Hepatic stellate cell (primary cell): Measurements from ENCODE around the gene TUBB2A.
"Not testable (repeated sequence)": the region's sequence is repeated elsewhere in the genome, so short reads cannot be mapped to it uniquely, and the experiment has no call there.

ENCODE experiments used
- DNase-seq: peaks from one replicate; pipeline ENCODE4 v3.0.0; 2011; ENCODE audit warnings: low spot score

The TUBB2A gene

DNA sequence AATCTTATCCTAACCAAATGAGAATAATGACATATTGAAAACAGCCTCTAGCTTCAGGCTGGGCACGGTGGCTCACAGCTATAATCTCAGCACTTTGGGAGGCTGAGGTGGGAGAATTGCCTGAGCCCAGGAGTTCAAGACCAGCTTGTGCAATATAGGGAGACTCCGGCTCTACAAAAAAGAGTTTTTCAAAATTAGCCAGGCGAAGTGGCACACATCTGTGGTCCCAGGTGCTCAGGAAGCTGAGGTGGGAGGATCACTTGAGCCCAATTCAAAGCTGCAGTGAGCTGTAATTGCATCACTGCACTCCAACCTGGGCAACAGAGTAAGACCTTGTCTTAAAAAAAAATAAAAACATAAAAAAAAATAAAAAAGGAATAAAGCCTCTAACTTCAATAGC, 4.7 kb downstream of the TUBB2A start:
- DNase-seq = no peak

- no peak for DNase-seq
Measured at GRCh38 chr6:3151691-3152090, 5.7 kb downstream of the TUBB2A start.

- DNase-seq = no peak
Measured at GRCh38 chr6:3147914-3148757, 9.2 kb downstream of the TUBB2A start.

- no peak for DNase-seq
Measured at GRCh38 chr6:3144571-3144970, 12.8 kb downstream of the TUBB2A start.

GRCh38 chr6:3143158-3143557, 14.2 kb downstream of the TUBB2A start:
- DNase-seq = no peak

- DNase-seq = no peak
Measured at GRCh38 chr6:3142536-3142935, 14.8 kb downstream of the TUBB2A start.

DNA sequence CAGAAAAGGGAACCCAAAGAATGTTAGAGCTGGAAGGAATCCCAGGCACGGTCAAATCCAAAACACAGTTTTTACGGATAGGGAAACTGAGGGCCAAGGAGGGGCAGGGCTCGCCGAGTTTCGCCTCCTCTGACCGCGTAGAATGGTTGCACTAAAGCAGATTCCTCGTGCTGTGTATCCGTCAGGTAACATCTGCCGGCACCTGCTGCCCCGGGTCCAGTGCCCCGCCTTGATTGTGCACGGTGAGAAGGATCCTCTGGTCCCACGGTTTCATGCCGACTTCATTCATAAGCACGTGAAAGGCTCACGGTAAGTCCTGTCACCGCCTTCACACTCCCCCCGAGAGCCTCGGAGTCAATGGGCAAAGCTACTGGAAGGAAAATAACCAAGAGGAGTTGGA, 17.1 kb downstream of the TUBB2A start:
- DNase-seq = no peak

GRCh38 chr6:3139090-3139903, 18.0 kb downstream of the TUBB2A start:
- no peak for DNase-seq

DNA sequence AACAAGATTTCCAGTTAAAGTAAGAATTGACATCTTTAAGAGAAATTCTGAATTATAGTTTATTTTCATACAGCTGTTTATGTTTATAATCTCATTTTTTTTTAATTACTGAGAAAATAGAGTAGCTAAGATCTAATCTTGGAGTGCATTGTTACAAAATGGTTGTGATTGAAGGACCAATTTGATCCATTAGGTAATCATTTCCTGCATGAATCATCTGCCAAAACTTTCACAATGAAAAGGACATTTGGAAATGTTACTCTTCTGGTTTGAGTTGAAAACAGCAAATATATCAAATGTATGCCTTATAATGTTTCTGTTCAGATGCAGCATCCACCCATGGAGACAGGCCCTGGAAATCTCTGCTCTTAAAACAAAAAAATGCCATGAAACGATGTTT, 19.0 kb downstream of the TUBB2A start:
- no peak for DNase-seq

DNA sequence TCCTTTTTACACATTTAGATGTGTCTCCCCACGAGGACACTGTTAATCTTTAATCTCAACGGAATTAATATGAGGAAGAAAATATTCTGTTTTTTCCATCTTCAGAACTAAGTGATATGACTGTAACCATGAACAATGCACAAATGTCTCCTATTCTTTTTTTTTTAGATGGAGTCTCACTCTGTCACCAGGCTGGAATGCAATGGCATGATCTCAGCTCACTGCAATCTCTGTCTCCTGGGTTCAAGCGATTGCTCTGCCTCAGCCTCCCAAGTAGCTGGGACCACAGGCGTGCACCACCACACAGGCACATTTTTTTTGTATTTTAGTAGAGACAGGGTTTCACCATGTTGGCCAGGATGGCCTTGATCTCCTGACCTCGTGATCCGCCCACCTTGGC, 19.5 kb downstream of the TUBB2A start:
- DNase-seq = not testable (repeated sequence)

GRCh38 chr6:3137057-3137777, 20.1 kb downstream of the TUBB2A start:
- DNase-seq = no peak

DNA sequence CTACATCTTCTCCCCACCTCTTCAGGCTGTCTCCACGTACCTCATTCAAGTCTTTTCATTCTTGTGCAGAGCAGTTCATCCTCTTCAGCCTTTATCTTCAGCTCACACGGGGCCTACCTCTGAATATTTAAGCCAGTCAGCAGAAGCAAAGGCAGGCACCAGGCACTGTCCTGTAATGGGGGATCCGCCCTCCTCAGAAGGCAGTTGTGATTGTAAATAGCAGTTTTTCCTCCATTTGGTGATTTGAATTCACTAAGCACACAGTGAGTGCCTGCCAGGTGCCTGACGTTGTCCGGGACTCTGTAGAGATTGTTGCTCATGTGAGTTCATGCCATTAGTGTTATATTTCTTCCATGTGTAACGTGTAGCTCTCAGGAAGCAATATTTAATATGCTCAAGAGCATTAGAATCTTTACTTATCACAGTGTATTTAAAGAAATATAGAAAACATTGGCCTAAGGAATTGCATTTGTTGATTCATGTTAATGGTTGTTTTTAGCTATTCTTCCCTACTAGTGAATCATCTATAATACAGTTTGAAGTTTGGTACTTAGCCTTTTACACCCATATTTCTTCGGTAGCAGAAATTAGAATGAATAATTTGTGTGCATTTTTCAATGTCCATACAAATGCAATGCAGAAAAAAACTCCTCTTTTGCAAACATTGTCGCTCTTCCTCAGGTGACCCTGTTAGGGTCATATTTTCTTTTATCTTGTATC, 20.9 kb downstream of the TUBB2A start:
- no peak for DNase-seq

- DNase-seq = no peak
Measured at GRCh38 chr6:3135668-3136291, 21.6 kb downstream of the TUBB2A start.

DNA sequence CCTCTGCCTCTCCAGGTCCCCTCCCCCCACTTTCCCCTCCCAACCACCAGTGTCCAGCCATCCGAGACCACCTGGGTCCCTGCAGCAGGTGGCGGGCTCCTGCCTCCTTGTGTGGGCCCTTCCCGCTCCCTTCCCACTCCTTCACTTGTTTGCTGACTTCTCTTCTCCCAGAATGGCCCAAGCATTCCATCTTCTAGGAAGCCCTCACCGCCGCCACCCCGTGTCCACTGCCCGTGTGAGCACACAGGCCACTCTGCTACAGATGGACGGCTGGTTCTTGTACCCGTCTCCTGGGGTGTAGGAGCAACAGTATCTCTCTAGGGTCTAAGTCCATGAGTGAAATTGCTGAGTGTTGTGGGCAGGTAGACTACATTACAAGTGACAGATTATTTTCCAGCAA, 23.8 kb downstream of the TUBB2A start:
- DNase-seq = no peak

DNA sequence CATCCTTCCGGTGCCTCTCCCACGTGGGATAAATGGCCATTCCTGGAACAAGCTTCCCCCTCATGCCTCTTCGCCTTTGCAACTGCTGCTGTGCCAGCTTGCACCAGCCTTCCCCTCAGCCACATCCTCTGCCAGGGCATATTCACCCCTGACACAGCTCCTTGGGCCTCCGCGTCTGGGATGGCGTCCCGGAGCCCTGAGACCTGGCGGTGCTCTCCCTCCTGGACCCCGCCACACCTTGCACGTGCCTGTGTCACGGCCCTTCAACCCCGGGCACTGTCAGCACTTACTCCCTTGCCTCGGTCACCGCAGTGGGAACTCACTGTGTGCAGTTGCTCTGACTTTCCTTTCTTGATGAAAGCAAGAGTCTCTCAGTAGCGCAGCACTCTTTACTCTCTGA, 25.6 kb downstream of the TUBB2A start:
- DNase-seq = no peak

- DNase-seq = no peak
Measured at GRCh38 chr6:3128356-3129108, 28.8 kb downstream of the TUBB2A start.

- no peak for DNase-seq
Measured at GRCh38 chr6:3125815-3126214, 31.5 kb downstream of the TUBB2A start.

DNA sequence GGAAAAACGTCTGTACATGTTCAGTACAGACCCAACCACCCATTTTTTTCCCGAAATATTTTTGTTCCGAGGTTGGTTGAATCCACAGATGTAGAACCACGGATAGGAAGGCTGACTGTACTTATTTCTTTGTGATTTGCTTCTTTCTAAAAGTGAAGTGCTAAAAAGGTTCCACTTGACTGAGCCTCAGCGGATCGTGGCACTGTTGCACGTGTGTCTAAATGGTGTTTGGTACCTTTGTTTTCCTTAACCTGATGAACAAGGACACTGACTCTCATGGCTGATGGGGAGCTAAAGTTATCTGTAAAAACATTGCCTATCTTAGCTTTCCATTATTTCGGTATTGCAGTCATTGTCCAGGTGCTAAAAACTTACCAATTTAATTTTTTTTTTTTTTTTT, 32.7 kb downstream of the TUBB2A start:
- DNase-seq = no peak

- DNase-seq = no peak
Measured at GRCh38 chr6:3122823-3123182, 34.5 kb downstream of the TUBB2A start.

DNA sequence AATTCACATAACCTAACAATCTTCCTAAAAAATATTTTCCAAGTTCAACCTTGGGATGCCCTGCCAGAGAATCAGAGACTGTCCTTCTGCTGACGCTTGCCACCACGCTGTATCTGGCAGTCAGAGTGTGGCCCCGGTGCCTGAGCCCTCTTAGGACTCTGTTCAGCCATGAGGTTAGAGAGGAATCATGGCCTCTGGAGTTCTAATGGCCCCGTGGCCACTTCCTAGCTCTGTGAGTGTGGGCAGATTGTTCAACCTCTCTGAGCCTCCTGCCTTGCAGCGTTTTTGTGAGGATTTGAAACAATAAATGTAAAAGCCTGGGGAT, 36.6 kb downstream of the TUBB2A start:
- DNase-seq = no peak
